Measurements from ENCODE around the gene GAS2. TPM values are rescaled to one million over a fixed set of nuclear protein-coding genes. Genes with fewer than 3 reads are reported as not detected.

Gene GAS2
- total RNA-seq, 1 donor from 2014 or later = 3.5 TPM

DNA sequence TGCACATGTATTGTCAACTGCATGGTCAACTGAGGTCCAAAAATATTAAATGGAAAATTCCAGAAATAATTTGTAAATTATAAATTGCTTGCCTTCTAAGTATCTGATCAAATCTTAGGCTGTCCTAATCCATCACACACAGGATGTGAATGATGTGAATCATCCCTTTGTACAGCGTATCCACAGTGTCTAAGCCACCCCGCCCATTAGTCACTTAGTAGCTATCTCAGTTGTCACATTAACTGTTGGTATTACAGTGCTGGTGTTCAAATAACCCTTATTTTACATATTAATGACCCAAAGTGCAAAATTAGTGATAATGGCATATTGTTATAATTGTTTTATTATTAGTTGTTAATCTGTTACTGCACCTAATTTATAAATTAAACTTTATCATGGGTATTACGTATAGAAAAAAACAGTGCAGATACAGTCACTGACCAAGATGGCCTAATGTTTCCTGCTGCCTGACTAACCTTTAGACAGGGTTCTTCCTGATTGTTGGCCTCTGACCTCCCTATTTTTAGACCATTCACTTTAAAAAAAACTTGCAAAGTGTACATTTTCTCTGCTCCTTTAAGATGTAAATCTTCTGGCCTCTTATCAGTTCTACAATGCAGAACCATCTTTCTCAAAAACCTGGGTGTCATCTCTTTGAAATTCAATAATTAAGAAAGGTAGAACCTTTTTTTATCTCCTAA is 166.1 kb downstream of the GAS2 start:
- CTCF ChIA-PET = no interaction called here
- H3K27ac Mint-ChIP-seq = no peak overlapping the region

DNA sequence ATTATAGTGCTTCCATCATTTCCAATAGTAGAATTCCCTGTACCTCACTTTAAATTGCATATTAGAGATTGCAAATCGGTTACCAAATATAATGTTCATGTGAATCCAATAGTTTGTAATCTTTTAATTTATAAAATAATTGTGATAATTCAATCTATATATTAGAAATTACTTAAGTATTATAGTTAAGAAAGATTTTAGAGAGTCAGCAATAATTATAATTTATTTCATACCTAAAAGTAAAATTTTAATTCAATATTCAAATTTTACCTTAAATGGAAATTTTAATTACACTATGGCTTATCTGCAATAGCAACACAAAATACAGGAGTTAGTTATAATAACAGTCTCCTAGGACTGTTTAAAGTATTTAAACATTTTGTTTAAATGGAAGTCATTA is 180.3 kb downstream of the GAS2 start:
- no peak for DNase-seq
- H3K4me1 Mint-ChIP-seq = no peaks in the 10 kb centered on the region
- TF ChIP-seq, protein P1, sequence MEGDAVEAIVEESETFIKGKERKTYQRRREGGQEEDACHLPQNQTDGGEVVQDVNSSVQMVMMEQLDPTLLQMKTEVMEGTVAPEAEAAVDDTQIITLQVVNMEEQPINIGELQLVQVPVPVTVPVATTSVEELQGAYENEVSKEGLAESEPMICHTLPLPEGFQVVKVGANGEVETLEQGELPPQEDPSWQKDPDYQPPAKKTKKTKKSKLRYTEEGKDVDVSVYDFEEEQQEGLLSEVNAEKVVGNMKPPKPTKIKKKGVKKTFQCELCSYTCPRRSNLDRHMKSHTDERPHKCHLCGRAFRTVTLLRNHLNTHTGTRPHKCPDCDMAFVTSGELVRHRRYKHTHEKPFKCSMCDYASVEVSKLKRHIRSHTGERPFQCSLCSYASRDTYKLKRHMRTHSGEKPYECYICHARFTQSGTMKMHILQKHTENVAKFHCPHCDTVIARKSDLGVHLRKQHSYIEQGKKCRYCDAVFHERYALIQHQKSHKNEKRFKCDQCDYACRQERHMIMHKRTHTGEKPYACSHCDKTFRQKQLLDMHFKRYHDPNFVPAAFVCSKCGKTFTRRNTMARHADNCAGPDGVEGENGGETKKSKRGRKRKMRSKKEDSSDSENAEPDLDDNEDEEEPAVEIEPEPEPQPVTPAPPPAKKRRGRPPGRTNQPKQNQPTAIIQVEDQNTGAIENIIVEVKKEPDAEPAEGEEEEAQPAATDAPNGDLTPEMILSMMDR (IDR thresholded peaks at IDR 0.05) = no peak
- POLR2A ChIA-PET = no interaction called here
- H3K27ac Mint-ChIP-seq = no peak overlapping the region
- CTCF ChIA-PET = no interaction called here
- no peak for ATAC-seq (ENCODE audit: low read depth)
- intact Hi-C loops (cut with micrococcal nuclease) = no loop called here
- no peaks in the 10 kb centered on the region for H3K9me3 Mint-ChIP-seq
- H3K36me3 Mint-ChIP-seq (ENCODE audit: low read depth) = no peaks in the 10 kb centered on the region
- no peak overlapping the region for H3K4me3 Mint-ChIP-seq
- no peaks in the 10 kb centered on the region for H3K27me3 Mint-ChIP-seq

More for the DNA sequence above, 166.1 kb downstream of the GAS2 start:
- Mint-ChIP-seq H3K27me3 (no peaks in the 10 kb centered on the region), H3K9me3 (no peaks in the 10 kb centered on the region), H3K4me3 (no peak overlapping the region), H3K4me1 (peaks cover 14% of the 10 kb centered on the region), H3K36me3 (ENCODE audit: low read depth) (peaks cover 2% of the 10 kb centered on the region)
- ATAC-seq (ENCODE audit: low read depth) = no peak
- no peak for DNase-seq
- TF ChIP-seq, protein P1 (IDR thresholded peaks at IDR 0.05) = no peak
- intact Hi-C loops (cut with micrococcal nuclease) = no loop called here
- POLR2A ChIA-PET = no interaction called here

DNA sequence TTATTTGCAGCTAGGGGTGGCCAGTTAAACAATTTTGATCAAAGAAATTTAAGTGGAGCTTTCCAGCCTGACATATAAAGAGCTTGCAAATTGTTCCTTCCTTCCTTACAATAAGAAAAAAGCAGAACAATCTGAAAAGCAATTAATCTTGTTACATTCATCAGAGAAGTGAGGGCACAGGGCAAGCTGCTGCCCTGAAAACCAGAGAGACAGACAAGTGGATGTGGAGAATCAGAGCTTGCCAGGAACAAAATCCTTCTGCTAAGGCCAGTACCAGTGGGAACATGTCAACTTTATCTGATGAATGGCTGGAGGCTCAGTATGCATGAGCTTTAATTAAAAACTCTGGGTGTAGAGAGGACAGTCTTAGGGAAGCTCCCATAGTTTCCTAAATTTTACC is 185.1 kb downstream of the GAS2 start:
- ChIA-PET POLR2A (no interaction called here), CTCF (interaction anchor here (0.9 to 2.2 kb wide), 2 partner anchors 24 to 28 kb away, joined by 3 to 4 read pairs; no protein-coding TSS in a partner anchor)
- Mint-ChIP-seq H3K4me1 (no peaks in the 10 kb centered on the region), H3K4me3 (no peak overlapping the region), H3K9me3 (peaks cover 2% of the 10 kb centered on the region), H3K27me3 (peaks cover 2% of the 10 kb centered on the region), H3K36me3 (ENCODE audit: low read depth) (no peaks in the 10 kb centered on the region), H3K27ac (no peak overlapping the region)
- ATAC-seq (ENCODE audit: low read depth) (no peak), DNase-seq (no peak)
- TF ChIP-seq, protein P1 (IDR thresholded peaks at IDR 0.05) = no peak
- intact Hi-C loops (cut with micrococcal nuclease) = no loop called here

DNA sequence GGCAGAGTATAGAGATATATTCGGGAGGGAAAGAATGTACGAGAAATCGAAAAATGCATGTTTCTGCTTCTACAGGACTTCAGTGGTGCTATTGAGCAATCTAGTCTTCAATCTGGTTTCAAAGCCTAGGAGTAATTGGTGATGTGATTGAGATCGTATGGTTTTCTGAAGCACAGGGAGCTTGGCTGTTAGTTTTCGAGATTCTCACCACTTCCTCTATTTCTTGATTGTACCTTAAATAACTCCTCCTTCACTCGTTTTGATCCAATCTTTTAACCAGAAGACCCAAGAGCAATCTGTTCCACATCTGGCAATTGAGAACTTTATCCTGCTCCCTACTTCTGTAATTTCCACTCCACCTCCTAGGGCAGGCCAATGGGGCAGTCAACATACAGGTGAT is 193.3 kb downstream of the GAS2 start:
- POLR2A ChIA-PET = no interaction called here
- Mint-ChIP-seq H3K27ac (no peak overlapping the region), H3K36me3 (ENCODE audit: low read depth) (no peaks in the 10 kb centered on the region), H3K4me3 (no peak overlapping the region), H3K4me1 (no peaks in the 10 kb centered on the region), H3K9me3 (no peaks in the 10 kb centered on the region), H3K27me3 (no peaks in the 10 kb centered on the region)
- intact Hi-C loops (cut with micrococcal nuclease) = no loop called here
- ATAC-seq (ENCODE audit: low read depth) = no peak
- CTCF ChIA-PET = no interaction called here
- no peak for DNase-seq
- TF ChIP-seq, protein P1 (IDR thresholded peaks at IDR 0.05) = no peak

DNA sequence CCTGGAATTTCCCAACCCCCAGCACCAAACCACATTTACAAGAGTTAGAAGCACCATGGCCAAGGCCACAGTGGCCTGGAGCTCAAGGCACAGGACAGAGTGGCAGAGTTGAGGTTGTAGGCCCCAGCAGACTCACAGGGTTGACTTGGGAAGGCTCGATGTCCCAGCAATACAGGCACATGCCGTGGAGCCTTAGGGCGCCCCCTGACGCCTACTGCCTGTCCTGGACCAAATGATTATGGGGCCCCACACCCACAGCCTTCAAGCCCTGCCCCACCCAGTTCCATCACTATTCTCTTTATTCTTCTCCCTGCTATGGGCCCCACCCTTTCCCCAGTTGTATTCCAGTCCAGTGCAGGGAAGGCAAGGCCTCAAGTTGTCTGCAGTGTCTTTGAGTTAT is 193.8 kb downstream of the GAS2 start, which contains the start of gene CCDC179:
Gene CCDC179, minus strand, starts transcription at position 234 of the 400 bp plus-strand sequence. Its CDS starts 53 bp downstream, at position 181.
- no peak for ATAC-seq (ENCODE audit: low read depth)
- TF ChIP-seq, protein P1 (IDR thresholded peaks at IDR 0.05) = no peak
- no peak for DNase-seq
- ChIA-PET POLR2A (no interaction called here), CTCF (no interaction called here)
- no peaks in the 10 kb centered on the region for H3K36me3 Mint-ChIP-seq (ENCODE audit: low read depth)
- intact Hi-C loops (cut with micrococcal nuclease) = no loop called here
- H3K27me3 Mint-ChIP-seq = no peaks in the 10 kb centered on the region
- H3K4me1 Mint-ChIP-seq = no peaks in the 10 kb centered on the region
- no peak within 1 kb of the TSS for H3K27ac Mint-ChIP-seq
- H3K9me3 Mint-ChIP-seq = no peaks in the 10 kb centered on the region
- H3K4me3 Mint-ChIP-seq = no peak within 1 kb of the TSS

Other genes starting within 250 kb of the GAS2 start
- 21.1 and 21.9 TPM in 2 replicates for gene FANCF, start 40.8 kb upstream of the GAS2 start, total RNA-seq
- 16.9 and 22.1 TPM in 2 replicates for gene SVIP, start 163.2 kb downstream of the GAS2 start, total RNA-seq
- gene CCDC179, start 193.9 kb downstream of the GAS2 start, total RNA-seq = not detected in 2 replicates

Measured in activated B cell treated with CpG ODN at 0.5 μM for 24 hours (primary cell).